Bronchial epithelial cell (primary cell): ENCODE data around the gene CRTAP. TPM values are rescaled to one million over a fixed set of nuclear protein-coding genes. Genes with fewer than 3 reads are reported as not detected.

Experiments
- DNase-seq: peaks from one replicate; pipeline ENCODE4 v3.0.0-alpha.2; 2010; ENCODE audit warnings: low read depth
- FAIRE-seq: peaks from 2 replicates; lab custom pipeline; 2011; peaks lifted over from hg19 to GRCh38; lab: Jason Lieb, UNC
- H3K27me3 ChIP-seq: 2 replicates; pipeline ENCODE4 v1.5.1; 2011; ENCODE audit warnings: low read length; ENCODE audit not compliant: control insufficient read depth, insufficient read depth
- H3K36me3 ChIP-seq: 2 replicates; pipeline ENCODE4 v1.5.1; 2011; ENCODE audit warnings: low read length; ENCODE audit not compliant: control insufficient read depth, insufficient read depth
- H3K4me3 ChIP-seq: 2 replicates; pipeline ENCODE4 v1.5.1; 2011; ENCODE audit warnings: mild to moderate bottlenecking, low read depth, low read length, control low read depth
- total RNA-seq: library from RNA; depleted of rRNA; stranded (reverse); fragments of >200 nt; gene quantifications from 2 replicates; pipeline ENCODE4 v1.2.1, GENCODE V29; 2014
- TF ChIP-seq, protein P1 (sequence below): IDR thresholded peaks from 2 replicates; pipeline ENCODE4 v1.5.1; 2011; ENCODE audit warnings: mild to moderate bottlenecking, moderate library complexity, low read length, control low read depth, inconsistent platforms; ENCODE audit not compliant: insufficient read depth, severe bottlenecking

Gene CRTAP
- total RNA-seq, 1 donor from 2014 or later = 155 TPM

DNA sequence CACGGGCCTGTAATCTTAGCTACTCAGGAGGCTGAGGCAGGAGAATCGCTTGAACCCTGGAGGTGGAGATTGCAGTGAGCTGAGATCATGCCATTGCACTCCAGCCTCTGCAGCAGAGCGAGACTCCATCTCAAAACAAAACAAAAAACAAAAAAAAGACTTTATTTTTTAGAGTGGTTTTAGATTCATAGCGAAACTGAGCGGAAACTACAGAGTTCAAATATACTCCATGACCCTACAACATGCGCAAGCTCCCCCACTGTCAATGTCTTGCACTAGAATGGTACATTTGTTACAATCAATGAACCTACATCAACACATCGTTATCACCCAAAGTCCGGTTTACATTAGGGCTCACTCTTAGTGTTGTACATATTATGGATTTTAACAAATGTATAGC, 2.2 kb upstream of the CRTAP start:
- no peak overlapping the region for H3K4me3 ChIP-seq
- FAIRE-seq (no peak), DNase-seq (no peak)
- TF ChIP-seq, protein P1, sequence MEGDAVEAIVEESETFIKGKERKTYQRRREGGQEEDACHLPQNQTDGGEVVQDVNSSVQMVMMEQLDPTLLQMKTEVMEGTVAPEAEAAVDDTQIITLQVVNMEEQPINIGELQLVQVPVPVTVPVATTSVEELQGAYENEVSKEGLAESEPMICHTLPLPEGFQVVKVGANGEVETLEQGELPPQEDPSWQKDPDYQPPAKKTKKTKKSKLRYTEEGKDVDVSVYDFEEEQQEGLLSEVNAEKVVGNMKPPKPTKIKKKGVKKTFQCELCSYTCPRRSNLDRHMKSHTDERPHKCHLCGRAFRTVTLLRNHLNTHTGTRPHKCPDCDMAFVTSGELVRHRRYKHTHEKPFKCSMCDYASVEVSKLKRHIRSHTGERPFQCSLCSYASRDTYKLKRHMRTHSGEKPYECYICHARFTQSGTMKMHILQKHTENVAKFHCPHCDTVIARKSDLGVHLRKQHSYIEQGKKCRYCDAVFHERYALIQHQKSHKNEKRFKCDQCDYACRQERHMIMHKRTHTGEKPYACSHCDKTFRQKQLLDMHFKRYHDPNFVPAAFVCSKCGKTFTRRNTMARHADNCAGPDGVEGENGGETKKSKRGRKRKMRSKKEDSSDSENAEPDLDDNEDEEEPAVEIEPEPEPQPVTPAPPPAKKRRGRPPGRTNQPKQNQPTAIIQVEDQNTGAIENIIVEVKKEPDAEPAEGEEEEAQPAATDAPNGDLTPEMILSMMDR = no peak
- H3K36me3 ChIP-seq = no peaks in the 10 kb centered on the region
- H3K27me3 ChIP-seq = no peaks in the 10 kb centered on the region

DNA sequence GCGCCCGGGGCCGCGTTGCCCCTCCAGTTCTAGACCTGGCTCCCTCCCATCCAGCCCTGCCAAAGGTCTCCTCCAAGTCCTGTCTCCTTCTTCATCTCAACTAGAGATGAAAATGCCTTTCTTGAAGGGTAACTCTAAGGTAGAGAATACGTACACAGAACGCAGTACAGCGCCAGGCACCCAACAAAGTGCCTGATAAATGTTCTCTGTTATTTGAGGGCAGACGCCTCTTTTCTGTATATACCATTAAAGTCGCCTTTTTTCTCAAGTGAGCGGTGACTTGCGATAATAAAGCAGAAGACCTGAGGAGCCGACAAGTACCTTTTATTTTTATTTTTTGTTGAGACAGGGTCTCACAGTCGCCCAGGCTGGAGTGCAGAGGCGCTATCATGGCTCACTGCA, 809 bp downstream of the CRTAP start:
- no peaks in the 10 kb centered on the region for H3K36me3 ChIP-seq
- peak overlapping the region; percentile 71 for H3K4me3 ChIP-seq
- TF ChIP-seq, protein P1 = no peak
- no peaks in the 10 kb centered on the region for H3K27me3 ChIP-seq
- no peak for FAIRE-seq
- no peak for DNase-seq

DNA sequence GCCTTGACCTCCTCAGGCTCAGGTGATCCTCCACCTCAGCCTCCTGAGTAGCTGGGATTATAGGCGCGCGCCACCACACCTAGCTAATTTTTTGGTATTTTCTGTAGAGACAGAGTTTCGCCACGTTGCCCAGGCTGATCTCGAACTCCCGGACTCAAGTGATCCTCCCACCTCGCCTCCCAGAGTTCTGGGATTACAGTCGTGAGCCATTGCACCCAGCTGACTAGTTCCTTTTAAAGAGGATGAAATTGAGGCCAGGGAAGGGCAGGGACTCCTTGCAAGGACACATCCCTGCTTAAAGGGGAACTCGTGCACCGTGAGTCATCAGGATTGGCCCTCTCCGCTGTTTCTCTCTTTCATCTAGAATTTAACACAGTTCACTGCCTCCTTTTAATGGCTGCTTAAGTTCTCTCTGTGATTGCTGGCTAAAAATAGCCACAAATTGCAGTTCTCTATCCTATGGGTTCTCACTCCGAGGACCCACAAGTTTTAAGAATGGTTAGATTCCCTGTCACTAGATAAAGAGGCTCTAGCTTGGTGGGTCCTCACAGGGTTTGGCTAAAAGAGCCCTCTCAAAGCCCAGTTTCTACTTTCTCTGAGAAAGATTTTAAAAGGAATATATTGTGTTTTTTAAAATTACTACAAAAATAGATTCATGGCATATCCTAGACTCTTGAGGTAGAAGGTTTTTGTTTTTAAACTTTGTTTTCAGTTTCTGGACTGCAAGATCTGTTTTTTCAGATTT, 1.4 kb downstream of the CRTAP start:
- no peaks in the 10 kb centered on the region for H3K27me3 ChIP-seq
- no peak for FAIRE-seq
- DNase-seq = peak; percentile 87
- TF ChIP-seq, protein P1 = no peak
- no peaks in the 10 kb centered on the region for H3K36me3 ChIP-seq
- peak overlapping the region; percentile 71 for H3K4me3 ChIP-seq

DNA sequence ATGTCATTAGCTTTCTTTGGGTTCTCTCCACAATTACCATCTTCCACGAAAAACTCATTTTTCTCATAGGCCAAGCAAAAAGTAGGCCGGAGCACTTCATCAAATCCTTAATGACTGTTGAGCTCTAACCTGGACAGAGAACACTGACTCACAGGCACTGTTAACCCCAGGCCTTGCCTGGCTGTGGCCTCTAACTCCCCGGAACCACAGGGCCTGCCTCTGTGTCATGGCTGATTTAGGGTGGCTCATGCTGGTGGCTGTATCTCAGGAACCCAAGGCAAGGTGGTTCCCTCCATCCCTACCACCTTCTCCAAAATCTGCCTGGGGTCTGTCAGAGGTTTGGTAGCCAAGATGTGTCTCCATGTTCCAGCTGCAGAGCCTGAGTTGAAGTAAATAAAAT, 3.6 kb downstream of the CRTAP start:
- DNase-seq = no peak
- peaks cover 3% of the 10 kb centered on the region for H3K36me3 ChIP-seq
- no peak for FAIRE-seq

DNA sequence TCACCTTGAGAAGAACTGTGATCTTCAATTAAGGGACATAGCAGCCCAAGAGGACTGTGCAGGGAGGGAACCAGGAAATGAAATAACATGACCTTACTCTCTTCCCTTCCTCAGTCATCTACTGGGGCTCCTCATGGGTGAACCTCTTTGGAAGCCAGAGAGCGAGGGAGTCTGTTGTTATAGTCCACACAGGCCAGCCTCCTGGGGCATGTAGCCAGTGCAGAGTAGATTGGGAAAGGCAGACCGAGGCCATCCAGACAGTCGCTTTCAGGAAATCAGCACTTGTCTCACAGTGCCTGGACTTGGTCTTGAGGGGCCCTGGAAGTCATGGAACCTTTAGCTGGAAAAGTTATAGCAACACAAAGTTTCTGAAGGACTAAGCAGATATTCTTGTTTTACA, 6.1 kb downstream of the CRTAP start:
- Histone ChIP-seq H3K36me3 (peaks cover 6% of the 10 kb centered on the region), H3K4me3 (no peak overlapping the region), H3K27me3 (no peaks in the 10 kb centered on the region)
- no peak for DNase-seq
- TF ChIP-seq, protein P1 = no peak
- FAIRE-seq = no peak

More for the DNA sequence above, 3.6 kb downstream of the CRTAP start:
- no peak overlapping the region for H3K4me3 ChIP-seq
- H3K27me3 ChIP-seq = no peaks in the 10 kb centered on the region
- TF ChIP-seq, protein P1 = no peak

DNA sequence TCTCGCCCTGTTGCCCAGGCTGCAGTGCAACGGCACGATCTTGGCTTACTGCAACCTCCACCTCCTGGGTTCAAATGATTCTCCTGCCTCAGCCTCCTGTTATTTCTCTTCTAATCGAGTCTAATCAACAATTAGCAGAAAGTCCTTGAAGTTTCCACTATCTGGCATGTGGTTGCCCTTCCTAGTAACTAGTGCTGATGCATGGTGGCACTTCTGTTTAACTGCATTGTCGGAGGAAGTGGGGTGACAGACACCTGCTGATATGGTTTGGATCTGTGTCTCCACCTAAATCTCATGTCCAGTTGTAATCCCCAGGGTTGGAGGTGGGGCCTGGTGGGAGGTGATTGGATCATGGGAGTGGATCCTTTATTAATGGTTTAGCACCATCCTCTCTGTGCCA, 9.2 kb downstream of the CRTAP start:
- FAIRE-seq (no peak), DNase-seq (no peak)
- Histone ChIP-seq H3K36me3 (peaks cover 8% of the 10 kb centered on the region), H3K4me3 (no peak overlapping the region), H3K27me3 (no peaks in the 10 kb centered on the region)
- TF ChIP-seq, protein P1 = no peak
